ENCODE measurements around the gene LRRC25. TPM values are rescaled to one million over a fixed set of nuclear protein-coding genes. Genes with fewer than 3 reads are reported as not detected.

Gene LRRC25
- total RNA-seq, 6 experiments from 2014 or later = 1.9 to 12.6 (median 3.2) TPM

DNA sequence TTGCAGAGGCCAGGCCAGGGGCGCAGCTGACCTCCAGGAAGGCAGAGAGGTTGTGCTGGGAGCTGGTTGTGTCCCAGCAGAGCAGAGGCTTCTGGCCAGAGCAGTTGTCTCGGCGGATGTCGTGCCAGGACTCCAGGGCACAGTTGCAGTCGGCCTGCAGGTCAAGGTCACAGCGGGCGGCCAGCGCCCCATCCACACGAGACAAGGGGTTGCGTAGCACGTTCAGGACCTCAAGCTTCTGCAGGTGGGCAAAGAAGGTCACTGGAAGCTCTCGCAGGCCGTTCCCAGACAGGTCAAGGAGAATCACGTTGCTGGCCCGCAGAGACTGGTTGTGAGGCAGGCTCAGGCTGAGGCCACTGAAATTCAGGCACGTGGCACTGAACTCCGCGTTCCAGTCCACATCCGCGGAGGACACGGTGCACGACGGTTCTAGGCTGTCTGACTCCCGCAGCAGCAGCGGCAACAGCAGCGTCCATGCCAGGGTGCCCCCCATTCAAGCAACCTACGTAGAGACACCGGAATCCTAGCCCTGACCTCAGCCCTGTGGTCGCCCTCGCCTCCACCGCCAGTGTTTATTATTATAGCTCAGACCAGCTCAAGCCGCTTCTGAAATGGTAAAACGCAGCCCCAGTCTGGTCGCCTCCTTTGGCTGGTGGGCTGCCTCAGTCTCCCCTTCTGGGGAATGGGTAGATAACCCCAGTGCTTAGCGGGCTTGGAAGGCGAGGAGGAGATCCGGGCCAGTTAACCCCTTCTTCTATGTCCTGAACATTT lies 766 bp downstream of the LRRC25 start:
- TF ChIP-seq POLR2A (IDR thresholded peaks at IDR 0.05) = no peak
- TF ChIP-seq, protein P1, sequence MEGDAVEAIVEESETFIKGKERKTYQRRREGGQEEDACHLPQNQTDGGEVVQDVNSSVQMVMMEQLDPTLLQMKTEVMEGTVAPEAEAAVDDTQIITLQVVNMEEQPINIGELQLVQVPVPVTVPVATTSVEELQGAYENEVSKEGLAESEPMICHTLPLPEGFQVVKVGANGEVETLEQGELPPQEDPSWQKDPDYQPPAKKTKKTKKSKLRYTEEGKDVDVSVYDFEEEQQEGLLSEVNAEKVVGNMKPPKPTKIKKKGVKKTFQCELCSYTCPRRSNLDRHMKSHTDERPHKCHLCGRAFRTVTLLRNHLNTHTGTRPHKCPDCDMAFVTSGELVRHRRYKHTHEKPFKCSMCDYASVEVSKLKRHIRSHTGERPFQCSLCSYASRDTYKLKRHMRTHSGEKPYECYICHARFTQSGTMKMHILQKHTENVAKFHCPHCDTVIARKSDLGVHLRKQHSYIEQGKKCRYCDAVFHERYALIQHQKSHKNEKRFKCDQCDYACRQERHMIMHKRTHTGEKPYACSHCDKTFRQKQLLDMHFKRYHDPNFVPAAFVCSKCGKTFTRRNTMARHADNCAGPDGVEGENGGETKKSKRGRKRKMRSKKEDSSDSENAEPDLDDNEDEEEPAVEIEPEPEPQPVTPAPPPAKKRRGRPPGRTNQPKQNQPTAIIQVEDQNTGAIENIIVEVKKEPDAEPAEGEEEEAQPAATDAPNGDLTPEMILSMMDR (IDR thresholded peaks at IDR 0.05) = no peak

DNA sequence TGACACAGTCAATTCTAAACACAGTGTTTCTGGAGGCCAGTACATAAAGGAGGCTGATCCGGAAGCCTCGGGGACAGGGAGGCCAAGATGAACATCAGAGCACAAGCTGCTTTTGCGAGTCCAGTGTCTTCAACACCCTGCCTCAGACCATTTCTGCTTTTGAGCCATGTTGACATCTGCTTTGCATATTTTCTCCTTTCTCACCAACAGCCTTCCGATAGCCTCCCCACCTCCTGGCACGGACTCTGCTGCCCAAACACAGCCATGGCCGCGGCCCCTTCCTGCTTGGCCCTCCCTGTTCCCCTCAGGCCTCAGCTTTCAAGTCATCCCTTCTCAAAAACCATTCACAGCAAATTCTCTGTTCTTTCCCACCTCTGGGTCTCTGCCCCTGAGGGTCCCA lies 3.6 kb downstream of the LRRC25 start:
- DNase-seq (peak in 1 of 3 donors; percentile 48), ATAC-seq (peak in 3 of 4 donors; percentile 3)

More for the DNA sequence above, 766 bp downstream of the LRRC25 start:
- peak overlapping the region; percentile 27 to 75 (median 45) for H3K27ac ChIP-seq
- H3K36me3 ChIP-seq = no peaks in the 10 kb centered on the region
- H3K9me3 ChIP-seq = no peaks in the 10 kb centered on the region
- DNase-seq (peak; percentile 72 to 90 (median 87)), ATAC-seq (peak; percentile 59 to 77 (median 68))
- H3K27me3 ChIP-seq = no peaks in the 10 kb centered on the region
- intact Hi-C loops (cut with DNase I) = no loop called here
- WGBS (ENCODE audit: insufficient coverage, low coverage, low lambda C conversion rate, missing lambda C conversion rate) = 20% methylated on average over 1 of the region's 37 CpGs
- H3K4me3 ChIP-seq = peak overlapping the region; percentile 10 to 38 (median 30)
- peaks cover 0 to 49% (median 9%) of the 10 kb centered on the region in 4 donors for H3K4me1 ChIP-seq

DNA sequence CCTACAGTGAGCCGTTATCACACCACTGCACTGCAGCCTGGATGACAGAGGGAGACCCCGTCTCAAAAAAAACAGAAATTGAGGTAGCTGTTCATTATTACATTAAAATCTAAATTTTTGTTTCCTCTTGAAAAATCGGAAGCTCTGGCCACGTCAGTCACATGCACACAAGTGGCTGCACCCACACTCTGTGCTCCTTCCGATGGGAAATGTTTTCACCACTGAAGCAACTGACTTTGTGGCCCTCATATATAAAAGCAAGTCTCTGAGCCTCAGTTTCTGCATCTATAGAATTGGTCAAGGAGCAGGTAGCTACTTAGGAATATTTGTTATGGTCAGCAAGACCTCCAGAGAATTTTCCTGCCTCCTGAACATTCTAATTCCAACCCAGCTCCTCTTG lies 4.5 kb downstream of the LRRC25 start:
- DNase-seq (no peak), ATAC-seq (no peak)
- no peaks in the 10 kb centered on the region for H3K36me3 ChIP-seq
- no peak for TF ChIP-seq POLR2A (IDR thresholded peaks at IDR 0.05)
- TF ChIP-seq, protein P1 (IDR thresholded peaks at IDR 0.05) = no peak
- intact Hi-C loops (cut with DNase I) = no loop called here
- no peaks in the 10 kb centered on the region for H3K27me3 ChIP-seq
- 49% methylated on average over 5 of the region's 5 CpGs for WGBS (ENCODE audit: insufficient coverage, low coverage, low lambda C conversion rate, missing lambda C conversion rate)
- peak overlapping the region in 2 of 3 donors; percentile 13 to 33 for H3K27ac ChIP-seq
- peaks cover 0 to 33% (median 9%) of the 10 kb centered on the region in 4 donors for H3K4me1 ChIP-seq
- H3K4me3 ChIP-seq = no peak overlapping the region
- H3K9me3 ChIP-seq = no peaks in the 10 kb centered on the region

More for the DNA sequence above, 3.6 kb downstream of the LRRC25 start:
- Histone ChIP-seq H3K36me3 (no peaks in the 10 kb centered on the region), H3K4me3 (no peak overlapping the region), H3K27ac (peak overlapping the region; percentile 21 to 47 (median 33)), H3K4me1 (peaks cover 0 to 39% (median 9%) of the 10 kb centered on the region in 4 donors), H3K9me3 (no peaks in the 10 kb centered on the region), H3K27me3 (no peaks in the 10 kb centered on the region)
- TF ChIP-seq, protein P1 (IDR thresholded peaks at IDR 0.05) = no peak
- TF ChIP-seq POLR2A (IDR thresholded peaks at IDR 0.05) = no peak
- intact Hi-C loops (cut with DNase I) = no loop called here
- WGBS (ENCODE audit: insufficient coverage, low coverage, low lambda C conversion rate, missing lambda C conversion rate) = 55% methylated on average over 6 of the region's 7 CpGs

DNA sequence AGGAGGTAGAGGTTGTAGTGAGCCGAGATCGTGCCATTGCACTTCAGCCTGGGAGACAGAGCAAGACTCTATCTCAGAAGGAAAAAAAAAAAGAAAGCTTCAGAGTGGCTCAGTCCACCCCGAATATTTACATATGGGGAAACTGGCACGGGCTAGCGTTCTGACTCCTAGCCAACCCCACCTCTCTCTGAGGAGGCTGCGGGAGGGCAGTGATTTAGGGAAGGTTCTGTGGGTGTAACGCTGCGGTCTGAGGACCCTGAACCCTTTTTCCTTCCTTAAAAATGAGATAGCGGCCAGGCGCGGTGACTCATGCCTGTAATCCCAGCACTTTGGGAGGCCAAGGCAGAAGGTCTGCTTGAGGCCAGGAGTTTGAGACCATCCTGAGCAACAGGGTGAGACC lies 5.0 kb downstream of the LRRC25 start:
- Histone ChIP-seq H3K36me3 (no peaks in the 10 kb centered on the region), H3K9me3 (no peaks in the 10 kb centered on the region), H3K27ac (peak overlapping the region in 1 of 3 donors; percentile 33), H3K27me3 (no peaks in the 10 kb centered on the region), H3K4me3 (no peak overlapping the region), H3K4me1 (peaks cover 0 to 31% (median 8%) of the 10 kb centered on the region in 4 donors)
- intact Hi-C loops (cut with DNase I) = no loop called here
- DNase-seq = peak; percentile 48 to 73 (median 61)
- ATAC-seq = peak; percentile 15 to 45 (median 26)
- no peak for TF ChIP-seq POLR2A (IDR thresholded peaks at IDR 0.05)
- TF ChIP-seq, protein P1 (IDR thresholded peaks at IDR 0.05) = no peak
- 18% methylated on average over 11 of the region's 11 CpGs for WGBS (ENCODE audit: insufficient coverage, low coverage, low lambda C conversion rate, missing lambda C conversion rate)
